K562 (cell line): ENCODE measurements around the gene HOXD12. TPM values are rescaled to one million over a fixed set of nuclear protein-coding genes. Genes with fewer than 3 reads are reported as not detected.

Source experiments
- ATAC-seq: fragments of 200-7000 bp; cut with Tn5 transposase; 3 replicates; pipeline ENCODE4 v1.9.1; 2020; ENCODE audit warnings: moderate library complexity
- BruUV-seq: library from RNA; stranded (reverse); fragments of 400-500 nt; replicated peaks from 2 replicates; lab custom pipeline; 2021; lab: Mats Ljungman, UMichigan
- CTCF ChIA-PET: fragments of 300-600 bp; formaldehyde crosslinking; extraction: SDS; loops from one replicate; lab custom pipeline; 2021; ENCODE audit warnings: low intra/inter-chr PET ratio; lab: Yijun Ruan, JAX
- POLR2A ChIA-PET: fragments of 300-600, 350-650 bp; sonication (Branson Sonifier 250); formaldehyde crosslinking; extraction: SDS; loops from one replicate; lab custom pipeline; 2021; ENCODE audit warnings: antibody characterized with exemption, inconsistent platforms; lab: Yijun Ruan, JAX
- DNase-seq, 4 experiments: peaks; one replicate each; pipeline versions ENCODE4 v3.0.0 to v3.0.0-alpha.2; 2011 to 2018; ENCODE audit warnings: low spot score in 3 of 4, mixed read lengths in 3 of 4; ENCODE audit errors: extremely low read depth in 1 of 4
- FAIRE-seq: peaks from 2 replicates; lab custom pipeline; 2011; peaks lifted over from hg19 to GRCh38; lab: Jason Lieb, UNC
- H2AFZ ChIP-seq: 2 replicates; pipeline ENCODE4 v1.6.0; 2011; ENCODE audit warnings: low read depth, low read length, control low read depth, inconsistent platforms
- H3K27ac ChIP-seq: fragments of 200-600 bp; 3 replicates; pipeline ENCODE4 v1.8.0; 2011; ENCODE audit warnings: low read depth, mild to moderate bottlenecking, control low read depth, inconsistent platforms, low read length, moderate library complexity, mixed read lengths; ENCODE audit errors: extremely low read depth
- H3K27me3 ChIP-seq, 2 experiments: fragments of 300-600 bp in 1 of 2; 2 replicates in 1 of 2; 3 replicates in 1 of 2; pipeline versions ENCODE4 v1.6.0 to v1.8.0; 2011; ENCODE audit warnings: inconsistent platforms in 2 of 2, low read length in 2 of 2, mild to moderate bottlenecking in 1 of 2, mixed read lengths in 1 of 2, moderate library complexity in 1 of 2; ENCODE audit not compliant: control insufficient read depth in 2 of 2, insufficient read depth in 2 of 2
- H3K36me3 ChIP-seq: fragments of 300-600 bp; 3 replicates; pipeline ENCODE4 v1.8.0; 2011; ENCODE audit warnings: mild to moderate bottlenecking, low read length, inconsistent platforms; ENCODE audit not compliant: control insufficient read depth, insufficient read depth
- H3K4me1 ChIP-seq, 2 experiments: fragments of 200-600 bp in 1 of 2; replicated peaks in 1 of 2; 2 replicates in 1 of 2; 3 replicates in 1 of 2; pipeline versions ENCODE4 v1.5.1 to v1.8.0; 2011; ENCODE audit warnings: inconsistent platforms in 2 of 2, low read length in 2 of 2, mild to moderate bottlenecking in 1 of 2, mixed read lengths in 1 of 2, moderate library complexity in 1 of 2; ENCODE audit not compliant: control insufficient read depth in 2 of 2, insufficient read depth in 2 of 2
- H3K4me2 ChIP-seq: 2 replicates; pipeline ENCODE4 v1.6.1; 2011; ENCODE audit warnings: low read length, control low read depth, inconsistent platforms, mixed read lengths; ENCODE audit not compliant: insufficient read depth
- H3K4me3 ChIP-seq: fragments of 200-600 bp; sonication (generic), shearing (Covaris generic); 2 replicates; pipeline ENCODE4 v1.5.1; 2016; ENCODE audit warnings: control low read depth, inconsistent platforms
- H3K79me2 ChIP-seq: fragments of 200-600 bp; 3 replicates; pipeline ENCODE4 v1.8.0; 2011; ENCODE audit warnings: low read length, inconsistent platforms; ENCODE audit not compliant: control insufficient read depth, insufficient read depth
- H3K9ac ChIP-seq, 2 experiments: 2 replicates each; pipeline versions ENCODE4 v1.6.0 to v1.6.1; 2011; ENCODE audit warnings: low read depth in 2 of 2, low read length in 2 of 2, control low read depth in 1 of 2, inconsistent platforms in 1 of 2, mild to moderate bottlenecking in 1 of 2, mixed read lengths in 1 of 2; ENCODE audit not compliant: insufficient read depth in 1 of 2
- H3K9me1 ChIP-seq: one replicate; pipeline ENCODE4 v1.6.0; 2011; ENCODE audit warnings: inconsistent platforms, mild to moderate bottlenecking, low read length, moderate library complexity; ENCODE audit not compliant: control insufficient read depth, insufficient read depth
- H3K9me3 ChIP-seq: replicated peaks from 2 replicates; pipeline ENCODE4 v1.5.1; 2011; ENCODE audit warnings: low read depth, low read length, inconsistent platforms; ENCODE audit not compliant: control insufficient read depth, insufficient read depth
- H4K20me1 ChIP-seq: replicated peaks from 2 replicates; pipeline ENCODE4 v1.6.1; 2011; ENCODE audit warnings: low read length, inconsistent platforms, mixed read lengths; ENCODE audit not compliant: control insufficient read depth, insufficient read depth
- CHD1 ChIP-seq: fragments of 200-600 bp; sonication (generic); IDR thresholded peaks from one replicate; pipeline ENCODE4 v1.6.1; 2012; ENCODE audit warnings: mild to moderate bottlenecking, moderate library complexity, low read length, inconsistent platforms
- ELK3 ChIP-seq: fragments of 450-650 bp; formaldehyde crosslinking; IDR thresholded peaks from 2 replicates; pipeline ENCODE4 v1.4.0; 2020; ENCODE audit warnings: mild to moderate bottlenecking
- MCM2 ChIP-seq: fragments of 450-650 bp; IDR thresholded peaks from 2 replicates; pipeline ENCODE4 v1.6.1; 2017; ENCODE audit warnings: low read depth, mild to moderate bottlenecking
- MCM7 ChIP-seq, 2 experiments: fragments of 450-650 bp; IDR thresholded peaks; 2 replicates each; pipeline ENCODE4 v1.6.1; 2016 to 2018
- NKRF ChIP-seq: fragments of 450-650 bp; IDR thresholded peaks from 2 replicates; pipeline ENCODE4 v1.6.1; 2016; ENCODE audit warnings: borderline replicate concordance
- ZNF408 ChIP-seq: fragments of 250-450 bp; sonication (Bioruptor Pico); IDR thresholded peaks from 2 replicates; pipeline ENCODE4 v1.4.0; 2020; ENCODE audit warnings: low read depth, mild to moderate bottlenecking, moderate library complexity
- WGBS: fragments of 100-300 bp; shearing (Covaris generic); methylation state at CpG from one replicate; pipeline ENCODE4 v1.1.6; 2016; ENCODE audit warnings: low coverage, mixed read lengths; ENCODE audit not compliant: insufficient coverage; ENCODE audit errors: missing lambda C conversion rate; 5-methylcytosine and 5-hydroxymethylcytosine counted together
- in situ Hi-C: fragments of 300-500 bp; cut with MboI; formaldehyde crosslinking; loops from 4 replicates; pipeline ENCODE4 v1.15.0; 2018; ENCODE audit warnings: inconsistent platforms, mixed read lengths
- intact Hi-C: fragments of 100-400 bp; cut with micrococcal nuclease; formaldehyde crosslinking; loops from 2 replicates; pipeline ENCODE4 v1.14.2; 2022
- polyA plus RNA-seq, 8 experiments: library from polyadenylated mRNA; depleted of rRNA in 4 of 8; stranded (reverse) in 5 of 8; unstranded in 3 of 8; fragments of >200 nt; fragmentation: Nextera tagmentation in 2 of 8; fragmentation: Illumina TruSeq in 1 of 8; extraction: Ambion mirVana in 2 of 8; extraction: Trizol in 1 of 8; gene quantifications; 2 replicates each; pipeline versions ENCODE4 v1.2.1 to v1.2.3, GENCODE V29; 2011 to 2014; ENCODE audit warnings: inconsistent platforms in 1 of 8, missing spikeins in 1 of 8
- total RNA-seq, 7 experiments: library from RNA; depleted of rRNA in 6 of 7; stranded (reverse); fragments of >200 nt in 6 of 7; fragmentation: Illumina TruSeq in 2 of 7; extraction: Trizol in 2 of 7; gene quantifications; 2 replicates each; pipeline versions ENCODE4 v1.2.1 to v1.2.3, GENCODE V29; 2011 to 2021; ENCODE audit warnings: low replicate concordance in 1 of 7
- TF ChIP-seq, protein P1 (sequence below): fragments of 250-450 bp; sonication (Bioruptor Pico); IDR thresholded peaks from 2 replicates; pipeline ENCODE4 v1.5.0; 2021

The HOXD12 gene
- total and polyA plus RNA-seq, 9 of the 15 experiments (the other 6 are each of a cell fraction or from before 2014, with no cell fraction given) = not detected

DNA sequence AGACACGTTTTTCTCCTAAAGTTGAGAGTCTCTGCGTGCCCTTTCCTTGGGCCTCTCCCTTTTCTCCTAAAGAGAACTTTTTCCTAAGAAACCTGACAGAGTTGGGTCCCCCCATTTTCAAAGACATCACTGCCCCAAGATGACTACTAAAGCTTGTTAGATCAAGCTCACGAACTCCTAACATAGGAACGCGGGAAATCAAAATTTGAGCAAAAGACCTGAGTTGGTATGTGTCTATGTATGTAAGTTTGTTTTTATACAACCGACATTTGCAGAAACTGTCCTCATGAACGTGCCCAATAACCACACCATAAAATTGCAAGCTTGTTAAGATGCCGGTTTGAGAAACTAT lies 5.7 kb upstream of the HOXD12 start:
- Histone ChIP-seq H3K27me3 (peaks cover 65 to 75% of the 10 kb centered on the region in 2 experiments), H3K4me1 (peaks cover 8 to 24% of the 10 kb centered on the region in 2 experiments), H3K4me2 (no peak overlapping the region), H3K9me1 (no peaks in the 10 kb centered on the region), H3K36me3 (no peaks in the 10 kb centered on the region), H3K9ac (no peak overlapping the region), H3K4me3 (no peak overlapping the region), H3K79me2 (no peaks in the 10 kb centered on the region), H4K20me1 (peaks cover 11% of the 10 kb centered on the region; the same call in 1 of the 2 replicates), H3K9me3 (no peaks in the 10 kb centered on the region), H3K27ac (no peak overlapping the region), H2AFZ (no peak overlapping the region)
- ATAC-seq (no peak), FAIRE-seq (no peak), DNase-seq (no peak)
- intact Hi-C loops = no loop called here
- ChIA-PET POLR2A (no interaction called here), CTCF (no interaction called here)
- WGBS = 9% methylated on average over 8 of the region's 8 CpGs
- TF ChIP-seq CHD1 (no peak), ZNF408 (CRISPR knock-in tag) (no peak), MCM7 (IDR thresholded peaks at IDR 0.05) (no peak), MCM2 (no peak), NKRF (no peak), ELK3 (no peak)
- TF ChIP-seq, protein P1, sequence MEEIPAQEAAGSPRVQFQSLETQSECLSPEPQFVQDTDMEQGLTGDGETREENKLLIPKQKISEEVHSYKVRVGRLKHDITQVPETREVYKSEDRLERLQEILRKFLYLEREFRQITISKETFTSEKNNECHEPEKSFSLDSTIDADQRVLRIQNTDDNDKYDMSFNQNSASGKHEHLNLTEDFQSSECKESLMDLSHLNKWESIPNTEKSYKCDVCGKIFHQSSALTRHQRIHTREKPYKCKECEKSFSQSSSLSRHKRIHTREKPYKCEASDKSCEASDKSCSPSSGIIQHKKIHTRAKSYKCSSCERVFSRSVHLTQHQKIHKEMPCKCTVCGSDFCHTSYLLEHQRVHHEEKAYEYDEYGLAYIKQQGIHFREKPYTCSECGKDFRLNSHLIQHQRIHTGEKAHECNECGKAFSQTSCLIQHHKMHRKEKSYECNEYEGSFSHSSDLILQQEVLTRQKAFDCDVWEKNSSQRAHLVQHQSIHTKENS = no peak
- no TSS peak for BruUV-seq
- in situ Hi-C loops = loop anchor here (25.0 kb wide), 1 partner anchor 1057 kb away; no protein-coding TSS in a partner anchor
